ENCODE measurements around the gene MYOZ2.

GRCh38 chr4:119204916-119205315 is 69.3 kb downstream of the MYOZ2 start:
- no peak for TF ChIP-seq POLR2A (IDR thresholded peaks at IDR 0.05; ENCODE audit: low read depth, low read length)
- TF ChIP-seq CTCF (IDR thresholded peaks at IDR 0.05; ENCODE audit: extremely low read depth in 1 of 2, insufficient read depth in 1 of 2, low read depth in 1 of 2, low read length in 2 of 2), result no peak

Data from endothelial cell of umbilical vein (primary cell).